GM06990 (cell line): ENCODE measurements around the gene NTSR1.

ENCODE experiments used
- DNase-seq: peaks from one replicate; pipeline ENCODE4 v3.0.0-alpha.2; 2011; ENCODE audit not compliant: insufficient read length; ENCODE audit errors: extremely low read depth
- H3K27me3 ChIP-seq: replicated peaks from 2 replicates; pipeline ENCODE4 v1.6.0; 2011; ENCODE audit warnings: low read length; ENCODE audit not compliant: control insufficient read depth, insufficient read depth
- H3K36me3 ChIP-seq: 2 replicates; pipeline ENCODE4 v1.5.1; 2011; ENCODE audit warnings: low read length; ENCODE audit not compliant: control insufficient read depth, insufficient read depth
- H3K4me3 ChIP-seq: replicated peaks from 2 replicates; pipeline ENCODE4 v1.5.1; 2011; ENCODE audit warnings: low read depth, mild to moderate bottlenecking, control low read depth, low read length
- CTCF ChIP-seq: IDR thresholded peaks from 2 replicates; pipeline ENCODE4 v1.5.1; 2011; ENCODE audit warnings: low read length, control low read depth, mild to moderate bottlenecking, inconsistent platforms; ENCODE audit not compliant: insufficient read depth, poor library complexity, severe bottlenecking

Gene NTSR1

GRCh38 chr20:62708591-62709536, at the start of gene NTSR1:
TSS of gene NTSR1 (plus strand) at chr20:62708836. CDS start at chr20:62709208, 372 bp downstream.
- no peak for DNase-seq
- peaks cover 1% of the 10 kb centered on the region for H3K27me3 ChIP-seq
- no peaks in the 10 kb centered on the region for H3K36me3 ChIP-seq
- no peak for TF ChIP-seq CTCF
- no peak within 1 kb of the TSS for H3K4me3 ChIP-seq

GRCh38 chr20:62659488-62660239, 49.0 kb upstream of the NTSR1 start:
- peaks cover 5% of the 10 kb centered on the region for H3K36me3 ChIP-seq
- TF ChIP-seq CTCF = no peak

GRCh38 chr20:62660240-62660615, 48.4 kb upstream of the NTSR1 start:
- no peaks in the 10 kb centered on the region for H3K27me3 ChIP-seq
- TF ChIP-seq CTCF = no peak
- no peak overlapping the region for H3K4me3 ChIP-seq
- no peak for DNase-seq
- peaks cover 5% of the 10 kb centered on the region for H3K36me3 ChIP-seq

More at GRCh38 chr20:62659488-62660239, 49.0 kb upstream of the NTSR1 start:
- Histone ChIP-seq H3K27me3 (no peaks in the 10 kb centered on the region), H3K4me3 (no peak overlapping the region)
- no peak for DNase-seq

- Histone ChIP-seq H3K4me3 (no peak overlapping the region), H3K36me3 (peaks cover 5% of the 10 kb centered on the region), H3K27me3 (no peaks in the 10 kb centered on the region)
- no peak for TF ChIP-seq CTCF
- no peak for DNase-seq
These were observed 47.9 kb upstream of the NTSR1 start for GRCh38 chr20:62660768-62661167.

GRCh38 chr20:62661647-62662046, 47.0 kb upstream of the NTSR1 start:
- Histone ChIP-seq H3K36me3 (peaks cover 3% of the 10 kb centered on the region), H3K4me3 (no peak overlapping the region), H3K27me3 (no peaks in the 10 kb centered on the region)
- no peak for TF ChIP-seq CTCF
- DNase-seq = no peak
